Gastroesophageal sphincter (tissue), 4 donors: ENCODE measurements around the gene NFATC2. TPM values are rescaled to one million over a fixed set of nuclear protein-coding genes. Genes with fewer than 3 reads are reported as not detected.

Experiments
- ATAC-seq: fragments of 150-250 bp; one replicate; pipeline ENCODE4 v1.9.1; 2016; ENCODE audit warnings: mild to moderate bottlenecking, moderate library complexity
- H3K27ac ChIP-seq, 4 donors: fragments of 200-600 bp; sonication (generic) in 3 of 4; 1 replicate in 3 of 4; 2 replicates in 1 of 4; pipeline ENCODE4 v1.5.1; 2016 to 2019
- H3K27me3 ChIP-seq: fragments of 200-600 bp; sonication (generic); one replicate; pipeline ENCODE4 v1.5.1; 2019
- H3K36me3 ChIP-seq, 2 donors: fragments of 200-600 bp; sonication (generic); one replicate each; pipeline ENCODE4 v1.5.1; 2019; ENCODE audit warnings: control low read depth in 1 of 2
- H3K4me1 ChIP-seq, 3 donors: fragments of 200-600 bp; sonication (generic); 1 replicate in 2 of 3; 2 replicates in 1 of 3; pipeline ENCODE4 v1.5.1; 2016 to 2019; ENCODE audit warnings: control low read depth in 2 of 3
- H3K4me3 ChIP-seq, 2 donors: fragments of 200-600 bp; sonication (generic); one replicate each; pipeline ENCODE4 v1.5.1; 2019; ENCODE audit warnings: mild to moderate bottlenecking in 1 of 2, moderate library complexity in 1 of 2
- H3K9me3 ChIP-seq, 3 donors: fragments of 200-600 bp; sonication (generic); one replicate each; pipeline ENCODE4 v1.5.1; 2017 to 2019; ENCODE audit warnings: control low read depth in 2 of 3
- CTCF ChIP-seq, 4 experiments: fragments of 200-600 bp in 2 of 4; fragments of 450-650 bp in 2 of 4; sonication (generic) in 1 of 4; IDR thresholded peaks; one replicate each; pipeline ENCODE4 v1.5.1; 2017 to 2019; ENCODE audit warnings: antibody characterized with exemption in 4 of 4, mild to moderate bottlenecking in 2 of 4, moderate library complexity in 2 of 4
- EP300 ChIP-seq: sonication (generic); formaldehyde crosslinking; IDR thresholded peaks from one replicate; pipeline ENCODE4 v1.6.1; 2017; ENCODE audit warnings: antibody characterized with exemption, mild to moderate bottlenecking
- POLR2A ChIP-seq, 2 donors: fragments of 450-650 bp; IDR thresholded peaks; one replicate each; pipeline ENCODE4 v1.6.1; 2017; ENCODE audit warnings: antibody characterized with exemption in 2 of 2, mild to moderate bottlenecking in 2 of 2, moderate library complexity in 1 of 2
- POLR2AphosphoS5 ChIP-seq: sonication (generic); formaldehyde crosslinking; IDR thresholded peaks from one replicate; pipeline ENCODE4 v1.6.1; 2017; ENCODE audit warnings: antibody characterized with exemption
- WGBS, 2 donors: methylation state at CpG; one replicate each; pipeline ENCODE4 v1.1.5; 2018; ENCODE audit warnings: low coverage in 1 of 2; 5-methylcytosine and 5-hydroxymethylcytosine counted together
- total RNA-seq, 4 donors: library from RNA; depleted of rRNA; stranded (reverse); fragments of >200 nt; gene quantifications; one replicate each; pipeline ENCODE4 v1.1.0, GENCODE V29; 2016

Gene NFATC2
- total RNA-seq, 4 donors from 2014 or later = 4.4 to 20.2 (median 9.0) TPM

- H3K4me1 ChIP-seq = peaks cover 0 to 5% (median 0%) of the 10 kb centered on the region in 3 donors
- no peak for ATAC-seq
- H3K4me3 ChIP-seq = no peak overlapping the region
- no peak for TF ChIP-seq CTCF (IDR thresholded peaks at IDR 0.05)
- TF ChIP-seq EP300 = no peak
- TF ChIP-seq POLR2A (IDR thresholded peaks at IDR 0.05) = no peak
- TF ChIP-seq POLR2AphosphoS5 = no peak
- no peak overlapping the region for H3K27ac ChIP-seq
- WGBS, 2 donors = 90% methylated on average over 6 of the region's 6 CpGs; no CpG with 5 or more reads in 1 of the 2 donors
- H3K9me3 ChIP-seq = no peaks in the 10 kb centered on the region
- H3K36me3 ChIP-seq = peaks cover 0 to 18% of the 10 kb centered on the region in 2 donors
- no peaks in the 10 kb centered on the region for H3K27me3 ChIP-seq
Observed at GRCh38 chr20:51469046-51469445, 73.5 kb downstream of the NFATC2 start.

GRCh38 chr20:51468636-51469035, 73.9 kb downstream of the NFATC2 start:
- Histone ChIP-seq H3K27me3 (no peaks in the 10 kb centered on the region), H3K4me3 (no peak overlapping the region), H3K27ac (peak overlapping the region in 2 of 4 donors; percentile 9 to 19), H3K9me3 (no peaks in the 10 kb centered on the region), H3K4me1 (peaks cover 0 to 9% (median 0%) of the 10 kb centered on the region in 3 donors), H3K36me3 (peaks cover 0 to 14% of the 10 kb centered on the region in 2 donors)
- TF ChIP-seq POLR2AphosphoS5 = no peak
- no peak for TF ChIP-seq CTCF (IDR thresholded peaks at IDR 0.05)
- no peak for TF ChIP-seq POLR2A (IDR thresholded peaks at IDR 0.05)
- no peak for TF ChIP-seq EP300
- WGBS, 2 donors = 96 to 100% methylated on average over 2 to 4 of the region's 7 CpGs
- ATAC-seq = no peak

GRCh38 chr20:51467956-51468626, 74.4 kb downstream of the NFATC2 start:
- WGBS, 2 donors = 87 to 90% methylated on average over 9 to 10 of the region's 10 CpGs
- TF ChIP-seq EP300 (no peak), CTCF (IDR thresholded peaks at IDR 0.05) (no peak), POLR2AphosphoS5 (peak; percentile 8), POLR2A (IDR thresholded peaks at IDR 0.05) (no peak)
- no peak for ATAC-seq
- Histone ChIP-seq H3K4me1 (peaks cover 0 to 14% (median 3%) of the 10 kb centered on the region in 3 donors), H3K36me3 (peaks cover 0 to 8% of the 10 kb centered on the region in 2 donors), H3K4me3 (no peak overlapping the region), H3K27ac (peak overlapping the region in 2 of 4 donors; percentile 9 to 19), H3K9me3 (no peaks in the 10 kb centered on the region), H3K27me3 (no peaks in the 10 kb centered on the region)

DNA sequence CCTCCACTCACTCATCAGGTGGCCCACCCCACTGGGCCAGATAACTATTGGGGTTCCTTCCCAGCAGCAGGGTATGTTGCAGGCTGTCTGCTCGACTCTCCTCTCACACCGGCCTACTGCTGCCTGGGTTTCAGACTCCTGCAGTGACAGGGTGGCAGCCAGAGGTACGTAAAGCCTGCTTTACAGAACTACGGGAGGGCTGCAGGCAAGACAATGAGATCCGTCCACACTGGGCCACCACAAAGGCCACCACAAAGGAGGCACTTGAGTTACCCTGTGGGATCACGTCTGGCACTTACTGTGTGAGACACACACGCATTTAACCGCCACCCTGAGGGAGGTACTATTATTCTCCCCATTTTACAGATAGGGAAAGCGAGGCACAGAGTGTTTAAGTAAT, 78.5 kb downstream of the NFATC2 start:
- WGBS, 2 donors = 78 to 88% methylated on average over 4 to 7 of the region's 9 CpGs
- Histone ChIP-seq H3K4me3 (no peak overlapping the region), H3K27ac (peak overlapping the region in 1 of 4 donors; percentile 58), H3K4me1 (peaks cover 0 to 17% (median 9%) of the 10 kb centered on the region in 3 donors), H3K36me3 (no peaks in the 10 kb centered on the region), H3K9me3 (no peaks in the 10 kb centered on the region), H3K27me3 (no peaks in the 10 kb centered on the region)
- TF ChIP-seq POLR2A (IDR thresholded peaks at IDR 0.05) (no peak), CTCF (IDR thresholded peaks at IDR 0.05) (no peak), EP300 (no peak), POLR2AphosphoS5 (no peak)
- ATAC-seq = no peak

DNA sequence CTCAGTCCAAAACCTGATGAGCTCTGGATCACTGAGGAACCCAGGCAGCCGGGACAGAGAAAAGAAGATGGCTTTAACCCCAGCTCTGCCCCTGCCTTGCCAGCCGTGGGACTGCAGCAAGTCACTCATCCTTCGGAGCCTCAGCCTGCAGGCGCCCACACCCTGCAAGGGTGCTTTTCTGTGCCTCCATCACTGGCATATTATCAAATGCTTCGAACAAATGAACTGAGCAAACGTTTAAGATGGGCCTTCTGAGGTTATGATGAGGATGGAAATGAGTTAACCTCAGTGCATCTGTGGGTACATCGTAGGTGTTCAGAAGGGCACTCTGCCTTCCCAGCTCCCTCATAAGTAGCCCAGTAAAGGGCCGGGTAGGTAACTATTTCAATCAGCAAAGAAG, 79.0 kb downstream of the NFATC2 start:
- WGBS, 2 donors = 60 to 78% methylated on average over 7 of the region's 8 CpGs
- Histone ChIP-seq H3K27ac (peak overlapping the region in 2 of 4 donors; percentile 48 to 58), H3K4me3 (no peak overlapping the region), H3K9me3 (no peaks in the 10 kb centered on the region), H3K4me1 (peaks cover 0 to 17% (median 9%) of the 10 kb centered on the region in 3 donors), H3K36me3 (no peaks in the 10 kb centered on the region), H3K27me3 (no peaks in the 10 kb centered on the region)
- TF ChIP-seq POLR2A (IDR thresholded peaks at IDR 0.05) = no peak
- no peak for TF ChIP-seq EP300
- no peak for TF ChIP-seq POLR2AphosphoS5
- TF ChIP-seq CTCF (IDR thresholded peaks at IDR 0.05) = no peak
- ATAC-seq = no peak
